ENCODE measurements around the gene KRT6C. TPM values are rescaled to one million over a fixed set of nuclear protein-coding genes. Genes with fewer than 3 reads are reported as not detected.

KRT6C gene
- total RNA-seq: under 1 TPM in 1 of 6 experiments, not detected in 5; 0.15 TPM
- long read RNA-seq: 0 reads

GRCh38 chr12:52473768-52474167, at the start of gene KRT6C:
TSS of gene KRT6C (minus strand) at chr12:52473805. CDS start at chr12:52473737, 68 bp downstream.
- Histone ChIP-seq H3K27me3 (no peaks in the 10 kb centered on the region), H3K36me3 (no peaks in the 10 kb centered on the region), H3K4me1 (no peaks in the 10 kb centered on the region), H3K27ac (no peak within 1 kb of the TSS), H3K4me3 (no peak within 1 kb of the TSS), H3K9me3 (no peaks in the 10 kb centered on the region)
- TF ChIP-seq CTCF (IDR thresholded peaks at IDR 0.05) (no peak), POLR2A (IDR thresholded peaks at IDR 0.05) (no peak)
- 67% methylated on average over 1 of the region's 4 CpGs for WGBS (ENCODE audit: insufficient coverage, low coverage, low lambda C conversion rate, missing lambda C conversion rate)
- ATAC-seq: no peak
- intact Hi-C loops (cut with DNase I): no loop called here
- DNase-seq: no peak

- TF ChIP-seq POLR2A (IDR thresholded peaks at IDR 0.05) (no peak), CTCF (IDR thresholded peaks at IDR 0.05) (no peak)
- DNase-seq (no peak), ATAC-seq (no peak)
- Histone ChIP-seq H3K4me3 (no peak overlapping the region), H3K27ac (no peak overlapping the region), H3K27me3 (no peaks in the 10 kb centered on the region), H3K4me1 (no peaks in the 10 kb centered on the region), H3K9me3 (no peaks in the 10 kb centered on the region), H3K36me3 (no peaks in the 10 kb centered on the region)
- intact Hi-C loops (cut with DNase I): no loop called here
- no CpG with 5 or more reads among the region's 10 CpGs for WGBS (ENCODE audit: insufficient coverage, low coverage, low lambda C conversion rate, missing lambda C conversion rate)
These were observed 48.9 kb upstream of the KRT6C start for GRCh38 chr12:52522346-52523011.

- Histone ChIP-seq H3K27me3 (no peaks in the 10 kb centered on the region), H3K4me1 (no peaks in the 10 kb centered on the region), H3K4me3 (no peak overlapping the region), H3K9me3 (no peaks in the 10 kb centered on the region), H3K36me3 (no peaks in the 10 kb centered on the region), H3K27ac (no peak overlapping the region)
- no peak for DNase-seq
- TF ChIP-seq CTCF (IDR thresholded peaks at IDR 0.05) (no peak), POLR2A (IDR thresholded peaks at IDR 0.05) (no peak)
- ATAC-seq: no peak
- 79% methylated on average over 8 of the region's 10 CpGs for WGBS (ENCODE audit: insufficient coverage, low coverage, low lambda C conversion rate, missing lambda C conversion rate)
- intact Hi-C loops (cut with DNase I): no loop called here
These were observed 48.1 kb upstream of the KRT6C start for GRCh38 chr12:52521568-52522266.

- TF ChIP-seq POLR2A (IDR thresholded peaks at IDR 0.05): no peak
- no peak for TF ChIP-seq CTCF (IDR thresholded peaks at IDR 0.05)
- no peak overlapping the region for H3K27ac ChIP-seq
- no peaks in the 10 kb centered on the region for H3K36me3 ChIP-seq
- intact Hi-C loops (cut with DNase I): no loop called here
- 48% methylated on average over 4 of the region's 10 CpGs for WGBS (ENCODE audit: insufficient coverage, low coverage, low lambda C conversion rate, missing lambda C conversion rate)
- H3K4me1 ChIP-seq: no peaks in the 10 kb centered on the region
- ATAC-seq (peak in 2 of 4 donors; percentile 33 to 63), DNase-seq (no peak)
- H3K4me3 ChIP-seq: no peak overlapping the region
- H3K9me3 ChIP-seq: no peaks in the 10 kb centered on the region
- H3K27me3 ChIP-seq: no peaks in the 10 kb centered on the region
These were observed 47.6 kb upstream of the KRT6C start for GRCh38 chr12:52521175-52521567.

Data from right lobe of liver (tissue), 6 donors.